A673 (cell line): ENCODE data around the gene RNF7. TPM values are rescaled to one million over a fixed set of nuclear protein-coding genes. Genes with fewer than 3 reads are reported as not detected.
"Not testable (repeated sequence)": the region's sequence is repeated elsewhere in the genome, so short reads cannot be mapped to it uniquely, and the experiment has no call there.

Source experiments
- Bru-seq: library from RNA; stranded (reverse); fragments of 400-500 nt; gene quantifications from one replicate; lab custom pipeline; 2021; lab: Mats Ljungman, UMichigan
- BruChase-seq, 2 experiments: library from RNA; stranded (reverse); fragments of 400-500 nt; gene quantifications; one replicate each; lab custom pipeline; 2021; lab: Mats Ljungman, UMichigan
- BruUV-seq: library from RNA; stranded (reverse); fragments of 400-500 nt; replicated peaks from 2 replicates; lab custom pipeline; 2021; lab: Mats Ljungman, UMichigan
- CTCF ChIA-PET: fragments of 300-600 bp; sonication (Branson Sonifier 250); formaldehyde crosslinking; loops from one replicate; lab custom pipeline; 2022; ENCODE audit warnings: antibody characterized with exemption; lab: Charles Lee
- POLR2A ChIA-PET: fragments of 300-600 bp; sonication (Branson Sonifier 250); formaldehyde crosslinking; loops from one replicate; lab custom pipeline; 2022; ENCODE audit warnings: antibody characterized with exemption; ENCODE audit not compliant: low non-redundant PET; lab: Charles Lee
- DNase-seq: peaks from one replicate; pipeline ENCODE4 v3.0.0-alpha.2; 2015; ENCODE audit warnings: low spot score
- H3K27ac ChIP-seq: fragments of 200-600 bp; sonication (generic); 2 replicates; pipeline ENCODE4 v1.5.1; 2016; ENCODE audit warnings: mixed run types, low read depth, mild to moderate bottlenecking, mixed read lengths, antibody characterized with exemption, low read length; ENCODE audit not compliant: poor library complexity, severe bottlenecking
- H3K27me3 ChIP-seq: fragments of 200-600 bp; sonication (generic); replicated peaks from 2 replicates; pipeline ENCODE4 v1.6.1; 2017; ENCODE audit warnings: mixed run types, low read depth, mild to moderate bottlenecking, mixed read lengths, antibody characterized with exemption, low read length; ENCODE audit not compliant: insufficient read depth, poor library complexity
- H3K36me3 ChIP-seq: fragments of 200-600 bp; sonication (generic); 2 replicates; pipeline ENCODE4 v1.6.1; 2016; ENCODE audit warnings: mixed run types, mild to moderate bottlenecking, mixed read lengths, antibody characterized with exemption, low read length; ENCODE audit not compliant: insufficient read depth, poor library complexity, severe bottlenecking
- H3K4me1 ChIP-seq: fragments of 200-600 bp; sonication (generic); 2 replicates; pipeline ENCODE4 v1.6.1; 2017; ENCODE audit warnings: mixed run types, mild to moderate bottlenecking, mixed read lengths, antibody characterized with exemption, low read length; ENCODE audit not compliant: insufficient read depth, poor library complexity, severe bottlenecking
- H3K4me3 ChIP-seq: fragments of 200-600 bp; sonication (generic); 2 replicates; pipeline ENCODE4 v1.5.1; 2016; ENCODE audit warnings: low read depth, mixed run types, mild to moderate bottlenecking, mixed read lengths, low read length; ENCODE audit not compliant: poor library complexity, severe bottlenecking
- H3K9me3 ChIP-seq: fragments of 200-600 bp; sonication (generic); 2 replicates; pipeline ENCODE4 v1.6.1; 2016; ENCODE audit warnings: mixed run types, low read depth, mild to moderate bottlenecking, mixed read lengths, antibody characterized with exemption, low read length; ENCODE audit not compliant: poor library complexity, severe bottlenecking
- CTCF ChIP-seq: fragments of 300-800, 200-600 bp; sonication (generic); conservative IDR thresholded peaks from 2 replicates; pipeline ENCODE4 v1.5.1; 2017; ENCODE audit warnings: low read depth, mild to moderate bottlenecking, antibody characterized with exemption, low read length, moderate library complexity, mixed read lengths
- EZH2 ChIP-seq: fragments of 200-600 bp; sonication (generic); IDR thresholded peaks from 2 replicates; pipeline ENCODE4 v1.6.1; 2017; ENCODE audit warnings: borderline replicate concordance, low read depth, mild to moderate bottlenecking, mixed read lengths, antibody characterized with exemption, low read length; ENCODE audit not compliant: poor library complexity, severe bottlenecking
- intact Hi-C: fragments of 100-400 bp; cut with micrococcal nuclease; formaldehyde crosslinking; loops from one replicate; pipeline ENCODE4 v1.10.0; 2022; ENCODE audit not compliant: unreplicated experiment
- long read RNA-seq: library from polyadenylated mRNA; stranded (forward); transcript quantifications from one replicate; pipeline ENCODE4 v2.0.0, GENCODE V29; 2022
- total RNA-seq: library from RNA; stranded (reverse); gene quantifications from 2 replicates; pipeline ENCODE4 v1.2.3, GENCODE V29; 2021

RNF7 gene
- 109 and 123 TPM in 2 replicates for total RNA-seq
- percentile 93 among the genes with signal in this experiment for Bru-seq, nascent RNA
- BruChase-seq, experiment 1, labeled RNA remaining after a 2-hour chase = percentile 91 among the genes with signal in this experiment
- percentile 96 among the genes with signal in this experiment for BruChase-seq, experiment 2, labeled RNA remaining after a 6-hour chase
- long read RNA-seq, transcript RNF7-201 (3 exons, 2,763 nt) = major isoform, 142 of 178 reads
- long read RNA-seq, transcript RNF7-203 (4 exons, 1,036 nt) = minor isoform, 5 of 178 reads
- long read RNA-seq, transcript RNF7-202 (3 exons, 805 nt) = minor isoform, 23 of 178 reads
- long read RNA-seq, transcript RNF7-205 (2 exons, 782 nt) = minor isoform, 7 of 178 reads
- long read RNA-seq, partial matches to known transcripts = 1 of 178 reads
- long read RNA-seq, other reads (novel, unspliced or antisense) = 0 of 178 reads

GRCh38 chr3:141738022-141738890, at the start of gene RNF7:
Gene RNF7 (plus strand): TSS chr3:141738298. CDS start chr3:141738342, 44 bp downstream.
- intact Hi-C loops = loop anchor here (2.0 to 10.0 kb wide), 5 partner anchors 139 to 547 kb away; partner anchors contain the start of gene ATP1B3
- peaks cover 18% of the 10 kb centered on the region for H3K4me1 ChIP-seq
- ChIA-PET POLR2A (interaction anchor here (0.6 kb wide), 1 partner anchor 85 kb away, joined by 5 read pairs; no protein-coding TSS in a partner anchor), CTCF (interaction anchor here (0.7 to 1.3 kb wide), 3 partner anchors 94 to 175 kb away, joined by 3 to 20 read pairs (median 7); no protein-coding TSS in a partner anchor)
- TF ChIP-seq EZH2 (no peak), CTCF (peak; percentile 82)
- peak within 1 kb of the TSS; percentile 87 for H3K4me3 ChIP-seq
- DNase-seq = peak; percentile 98
- H3K27ac ChIP-seq = peak within 1 kb of the TSS; percentile 92
- H3K9me3 ChIP-seq = no peaks in the 10 kb centered on the region
- peaks cover 3% of the 10 kb centered on the region for H3K36me3 ChIP-seq
- H3K27me3 ChIP-seq = no peaks in the 10 kb centered on the region
- BruUV-seq = no TSS peak

GRCh38 chr3:141690431-141691072, 47.5 kb upstream of the RNF7 start:
- TF ChIP-seq CTCF (no peak), EZH2 (no peak)
- ChIA-PET CTCF (no interaction called here), POLR2A (interaction anchor here (0.6 kb wide), 1 partner anchor 58 kb away, joined by 4 read pairs; no protein-coding TSS in a partner anchor)
- no TSS peak for BruUV-seq
- no peaks in the 10 kb centered on the region for H3K27me3 ChIP-seq
- no peak overlapping the region for H3K27ac ChIP-seq
- no peaks in the 10 kb centered on the region for H3K36me3 ChIP-seq
- no peak overlapping the region for H3K4me3 ChIP-seq
- H3K4me1 ChIP-seq = no peaks in the 10 kb centered on the region
- intact Hi-C loops = no loop called here
- no peaks in the 10 kb centered on the region for H3K9me3 ChIP-seq
- no peak for DNase-seq

GRCh38 chr3:141691471-141691870, 46.6 kb upstream of the RNF7 start:
- H3K36me3 ChIP-seq, POLR2A ChIA-PET, CTCF ChIA-PET, BruUV-seq, H3K9me3 ChIP-seq, H3K4me3 ChIP-seq, DNase-seq, H3K27me3 ChIP-seq, intact Hi-C loops, H3K4me1 ChIP-seq, H3K27ac ChIP-seq: not testable (repeated sequence)

- CTCF ChIA-PET, H3K4me3 ChIP-seq, POLR2A ChIA-PET, H3K27me3 ChIP-seq, intact Hi-C loops, H3K9me3 ChIP-seq, BruUV-seq, DNase-seq, H3K36me3 ChIP-seq, H3K4me1 ChIP-seq, H3K27ac ChIP-seq: not testable (repeated sequence)
These were observed 45.1 kb upstream of the RNF7 start for GRCh38 chr3:141692973-141693372.
